OCI-LY1 (cell line): ENCODE data around the gene CHN1.

Experiments used
- H2AFZ ChIP-seq: fragments of 200-600 bp; sonication (generic), shearing (Covaris generic); 2 replicates; pipeline ENCODE4 v1.6.0; 2014; ENCODE audit warnings: antibody characterized with exemption, mild to moderate bottlenecking, low read length
- H3F3A ChIP-seq: fragments of 200-600 bp; sonication (generic), shearing (Covaris generic); 2 replicates; pipeline ENCODE4 v1.6.0; 2014; ENCODE audit warnings: mild to moderate bottlenecking, antibody characterized with exemption, low read length, moderate library complexity; ENCODE audit not compliant: insufficient read depth
- H3K27ac ChIP-seq: fragments of 200-600 bp; sonication (generic); 2 replicates; pipeline ENCODE4 v1.5.1; 2014; ENCODE audit warnings: low read length, mixed run types, mild to moderate bottlenecking, low read depth; ENCODE audit not compliant: poor library complexity, severe bottlenecking
- H3K27me3 ChIP-seq: fragments of 200-600 bp; sonication (generic); 2 replicates; pipeline ENCODE4 v1.6.0; 2014; ENCODE audit warnings: antibody characterized with exemption, mild to moderate bottlenecking, low read length, moderate library complexity; ENCODE audit not compliant: insufficient read depth
- H3K36me3 ChIP-seq: fragments of 200-600 bp; sonication (generic); 2 replicates; pipeline ENCODE4 v1.6.1; 2014; ENCODE audit warnings: mild to moderate bottlenecking, antibody characterized with exemption, low read length, moderate library complexity, mixed read lengths; ENCODE audit not compliant: insufficient read depth
- H3K4me1 ChIP-seq: fragments of 200-600 bp; sonication (generic); 2 replicates; pipeline ENCODE4 v1.5.1; 2014; ENCODE audit warnings: mild to moderate bottlenecking, low read length, moderate library complexity; ENCODE audit not compliant: insufficient read depth, severe bottlenecking
- H3K4me2 ChIP-seq: fragments of 200-600 bp; sonication (generic), shearing (Covaris generic); 2 replicates; pipeline ENCODE4 v1.6.1; 2014; ENCODE audit warnings: low read length
- H3K4me3 ChIP-seq: fragments of 200-600 bp; sonication (generic); 2 replicates; pipeline ENCODE4 v1.5.1; 2014; ENCODE audit warnings: low read length, low read depth, mild to moderate bottlenecking, mixed read lengths; ENCODE audit not compliant: poor library complexity, severe bottlenecking
- H3K79me2 ChIP-seq: fragments of 200-600 bp; shearing (Covaris generic); 2 replicates; pipeline ENCODE4 v1.6.1; 2016; ENCODE audit warnings: mixed run types, low read length, mixed read lengths; ENCODE audit not compliant: insufficient read depth
- H3K9ac ChIP-seq: fragments of 200-600 bp; sonication (generic), shearing (Covaris generic); 2 replicates; pipeline ENCODE4 v1.6.1; 2014; ENCODE audit warnings: mild to moderate bottlenecking, low read length, mixed read lengths
- H3K9me2 ChIP-seq: fragments of 200-600 bp; sonication (generic), shearing (Covaris generic); 2 replicates; pipeline ENCODE4 v1.6.1; 2014; ENCODE audit warnings: low read depth, mild to moderate bottlenecking, low read length, mixed read lengths
- H3K9me3 ChIP-seq: fragments of 200-600 bp; shearing (Covaris generic); 2 replicates; pipeline ENCODE4 v1.6.1; 2014; ENCODE audit warnings: low read length, mixed read lengths
- H4K20me1 ChIP-seq: fragments of 200-600 bp; sonication (generic), shearing (Covaris generic); 2 replicates; pipeline ENCODE4 v1.6.0; 2016; ENCODE audit warnings: mild to moderate bottlenecking, low read length; ENCODE audit not compliant: insufficient read depth
- EZH2 ChIP-seq: fragments of 200-600 bp; sonication (generic), shearing (Covaris generic); IDR thresholded peaks from 2 replicates; pipeline ENCODE4 v1.8.0; 2017; ENCODE audit warnings: borderline replicate concordance, mixed run types, mild to moderate bottlenecking, antibody characterized with exemption, low read length, moderate library complexity, mixed read lengths
- TF ChIP-seq, protein P1 (sequence below): fragments of 200-600 bp; sonication (generic), shearing (Covaris generic); IDR thresholded peaks from 2 replicates; pipeline ENCODE4 v1.5.1; 2017; ENCODE audit warnings: mild to moderate bottlenecking, antibody characterized with exemption, low read length, moderate library complexity, mixed read lengths

CHN1 gene

DNA sequence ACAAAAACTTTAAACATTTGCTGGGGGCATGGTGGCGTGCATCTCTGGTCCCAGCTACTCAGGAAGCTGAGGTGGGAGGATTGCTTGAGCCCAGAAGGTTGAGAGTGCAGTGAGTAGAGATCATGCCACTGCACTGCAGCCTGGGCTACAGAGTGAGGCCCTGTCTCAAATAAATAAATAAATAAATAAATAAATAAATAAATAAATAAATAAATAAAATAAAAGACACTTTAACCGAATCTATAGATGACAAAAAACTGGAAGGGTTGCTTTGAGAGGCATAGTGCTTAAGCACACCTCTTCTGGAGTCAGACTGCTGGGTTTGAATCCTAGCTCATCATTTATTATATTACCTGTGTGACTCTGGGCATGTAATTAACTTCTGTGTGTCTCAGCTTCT lies 21.2 kb upstream of the CHN1 start:
- no peaks in the 10 kb centered on the region for H3K9me3 ChIP-seq
- no peak overlapping the region for H3K4me2 ChIP-seq
- H3K4me1 ChIP-seq: no peaks in the 10 kb centered on the region
- H3K9me2 ChIP-seq: no peaks in the 10 kb centered on the region
- no peaks in the 10 kb centered on the region for H3K36me3 ChIP-seq
- TF ChIP-seq EZH2: no peak
- TF ChIP-seq, protein P1, sequence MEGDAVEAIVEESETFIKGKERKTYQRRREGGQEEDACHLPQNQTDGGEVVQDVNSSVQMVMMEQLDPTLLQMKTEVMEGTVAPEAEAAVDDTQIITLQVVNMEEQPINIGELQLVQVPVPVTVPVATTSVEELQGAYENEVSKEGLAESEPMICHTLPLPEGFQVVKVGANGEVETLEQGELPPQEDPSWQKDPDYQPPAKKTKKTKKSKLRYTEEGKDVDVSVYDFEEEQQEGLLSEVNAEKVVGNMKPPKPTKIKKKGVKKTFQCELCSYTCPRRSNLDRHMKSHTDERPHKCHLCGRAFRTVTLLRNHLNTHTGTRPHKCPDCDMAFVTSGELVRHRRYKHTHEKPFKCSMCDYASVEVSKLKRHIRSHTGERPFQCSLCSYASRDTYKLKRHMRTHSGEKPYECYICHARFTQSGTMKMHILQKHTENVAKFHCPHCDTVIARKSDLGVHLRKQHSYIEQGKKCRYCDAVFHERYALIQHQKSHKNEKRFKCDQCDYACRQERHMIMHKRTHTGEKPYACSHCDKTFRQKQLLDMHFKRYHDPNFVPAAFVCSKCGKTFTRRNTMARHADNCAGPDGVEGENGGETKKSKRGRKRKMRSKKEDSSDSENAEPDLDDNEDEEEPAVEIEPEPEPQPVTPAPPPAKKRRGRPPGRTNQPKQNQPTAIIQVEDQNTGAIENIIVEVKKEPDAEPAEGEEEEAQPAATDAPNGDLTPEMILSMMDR: no peak
- no peaks in the 10 kb centered on the region for H3K27me3 ChIP-seq
- H4K20me1 ChIP-seq: no peaks in the 10 kb centered on the region
- no peak overlapping the region for H2AFZ ChIP-seq
- no peak overlapping the region for H3K9ac ChIP-seq
- no peak overlapping the region for H3K27ac ChIP-seq
- H3K79me2 ChIP-seq: no peaks in the 10 kb centered on the region
- no peaks in the 10 kb centered on the region for H3F3A ChIP-seq
- H3K4me3 ChIP-seq: no peak overlapping the region

DNA sequence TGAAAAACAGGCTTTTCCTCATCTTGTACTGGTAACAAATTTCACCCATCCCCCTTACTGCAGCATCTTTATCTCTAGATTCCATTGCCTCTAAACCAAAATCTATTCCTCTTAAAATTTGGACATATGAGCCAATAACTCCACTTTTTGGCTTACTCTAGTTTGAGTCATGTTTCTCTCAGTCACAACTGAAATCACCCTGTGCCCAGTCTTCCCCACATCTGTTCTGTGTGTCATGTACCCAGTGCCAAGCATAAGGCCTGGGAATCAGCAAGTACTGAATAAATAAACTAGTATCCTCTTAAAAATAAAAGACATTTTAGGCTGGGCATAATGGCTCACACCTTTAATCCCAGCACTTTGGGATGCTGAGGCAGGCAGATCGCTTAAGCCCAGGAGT lies 20.8 kb upstream of the CHN1 start:
- no peaks in the 10 kb centered on the region for H3F3A ChIP-seq
- H3K9me2 ChIP-seq: no peaks in the 10 kb centered on the region
- H3K9me3 ChIP-seq: no peaks in the 10 kb centered on the region
- H3K9ac ChIP-seq: no peak overlapping the region
- no peaks in the 10 kb centered on the region for H3K79me2 ChIP-seq
- H3K4me3 ChIP-seq: no peak overlapping the region
- no peak overlapping the region for H3K27ac ChIP-seq
- no peak overlapping the region for H2AFZ ChIP-seq
- H3K36me3 ChIP-seq: no peaks in the 10 kb centered on the region
- no peaks in the 10 kb centered on the region for H4K20me1 ChIP-seq
- TF ChIP-seq EZH2: no peak
- TF ChIP-seq, protein P1: no peak
- no peaks in the 10 kb centered on the region for H3K27me3 ChIP-seq
- no peaks in the 10 kb centered on the region for H3K4me1 ChIP-seq
- H3K4me2 ChIP-seq: no peak overlapping the region

DNA sequence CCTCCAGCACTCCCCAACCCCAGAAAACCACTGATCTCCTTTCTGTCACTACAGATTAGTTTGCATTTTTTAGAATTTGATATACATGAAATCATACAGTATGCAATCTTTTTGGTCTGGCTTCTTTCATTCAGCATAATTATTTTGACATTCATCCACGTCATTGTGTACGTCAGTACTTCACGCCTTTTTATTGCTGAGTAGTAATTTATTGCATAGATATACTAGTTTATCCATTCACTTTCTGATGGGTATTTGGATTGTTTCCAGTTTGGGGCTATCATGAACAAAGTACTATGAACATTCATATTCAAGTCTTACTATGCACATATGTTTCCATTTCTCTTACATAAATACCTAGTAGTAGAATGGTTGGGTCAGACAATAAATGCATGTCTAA lies 20.1 kb upstream of the CHN1 start:
- Histone ChIP-seq H3K4me1 (no peaks in the 10 kb centered on the region), H3K36me3 (no peaks in the 10 kb centered on the region), H3K9me3 (no peaks in the 10 kb centered on the region), H2AFZ (no peak overlapping the region), H3K9ac (no peak overlapping the region), H3K9me2 (no peaks in the 10 kb centered on the region), H3K4me2 (no peak overlapping the region), H3K27ac (no peak overlapping the region), H3F3A (no peaks in the 10 kb centered on the region), H3K4me3 (no peak overlapping the region), H3K27me3 (no peaks in the 10 kb centered on the region), H4K20me1 (no peaks in the 10 kb centered on the region), H3K79me2 (no peaks in the 10 kb centered on the region)
- TF ChIP-seq EZH2: no peak
- TF ChIP-seq, protein P1: no peak
